GM10847 (cell line): ENCODE data around the gene FKBP9.
A peak's percentile ranks its signal among the peaks of the same experiment; 100 is the strongest.

Source experiments
- POLR2A ChIP-seq: IDR thresholded peaks from 2 replicates; pipeline ENCODE4 v1.6.1; 2011; ENCODE audit not compliant: insufficient read length; ENCODE audit errors: extremely low read depth

FKBP9 gene

GRCh38 chr7:33040803-33041516 lies 83.7 kb downstream of the FKBP9 start:
- TF ChIP-seq POLR2A, result peak; percentile 40

- no peak for TF ChIP-seq POLR2A
Measured at GRCh38 chr7:33041631-33042428, 84.6 kb downstream of the FKBP9 start.

- TF ChIP-seq POLR2A, result no peak
Measured at GRCh38 chr7:33043501-33044400, 86.5 kb downstream of the FKBP9 start.

- no peak for TF ChIP-seq POLR2A
Measured at GRCh38 chr7:33044401-33044718, 87.1 kb downstream of the FKBP9 start.

GRCh38 chr7:33044986-33045385 lies 87.7 kb downstream of the FKBP9 start:
- no peak for TF ChIP-seq POLR2A

- no peak for TF ChIP-seq POLR2A
Measured at GRCh38 chr7:33048257-33048656, 91.0 kb downstream of the FKBP9 start.

GRCh38 chr7:33048704-33049103 lies 91.5 kb downstream of the FKBP9 start:
- no peak for TF ChIP-seq POLR2A

GRCh38 chr7:33050535-33051318 lies 93.5 kb downstream of the FKBP9 start:
- TF ChIP-seq POLR2A, result no peak

GRCh38 chr7:33053721-33054120 lies 96.5 kb downstream of the FKBP9 start:
- no peak for TF ChIP-seq POLR2A

- no peak for TF ChIP-seq POLR2A
Measured at GRCh38 chr7:33054261-33054964, 97.2 kb downstream of the FKBP9 start.

GRCh38 chr7:33055158-33055557 lies 97.9 kb downstream of the FKBP9 start:
- no peak for TF ChIP-seq POLR2A
